Activated gamma-delta T cell (primary cell): Measurements from ENCODE around the gene TMEM121B.

ENCODE experiments used
- DNase-seq: peaks from one replicate; lab custom pipeline; 2025; lab: John Stamatoyannopoulos, UW

TMEM121B gene

DNA sequence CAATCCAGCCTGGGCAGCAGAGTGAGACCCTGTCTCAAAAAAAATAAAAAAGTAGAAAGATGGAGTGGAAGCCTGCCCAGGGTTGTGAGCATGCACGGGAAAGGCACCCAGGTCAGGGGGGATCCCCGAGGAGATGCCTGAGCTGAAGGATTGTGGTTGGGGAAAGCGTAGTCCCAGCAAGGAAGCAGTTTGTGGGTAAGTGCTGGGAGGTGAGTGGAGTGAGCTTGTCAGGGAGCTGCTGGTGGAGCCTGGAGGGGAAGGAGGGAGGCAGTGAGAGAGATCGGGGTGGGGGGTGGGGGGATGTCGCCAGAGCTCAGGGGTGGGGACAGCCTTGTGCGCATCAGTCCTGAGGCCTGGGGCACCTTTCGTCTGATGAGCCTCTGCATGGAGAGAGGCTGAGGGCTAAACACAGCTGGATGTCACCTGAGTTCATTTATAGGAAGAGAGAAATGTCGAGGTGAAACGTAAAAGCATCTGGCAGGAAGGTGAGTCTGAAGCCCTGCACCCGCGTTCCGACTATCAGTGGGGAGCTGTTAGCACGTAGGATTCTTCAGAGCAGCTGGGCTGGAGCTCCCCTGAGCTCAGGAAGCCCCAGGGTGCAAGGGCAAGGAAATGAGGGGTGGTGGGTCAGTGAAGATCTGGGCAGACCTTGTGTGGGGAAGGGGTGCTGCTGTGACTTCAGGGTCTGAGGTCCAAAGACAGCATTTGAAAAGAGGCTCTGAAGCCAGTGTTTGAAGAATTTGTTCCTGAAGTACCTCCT lies 10.2 kb downstream of the TMEM121B start:
- DNase-seq: no peak

- DNase-seq: no peak
These were observed 11.2 kb downstream of the TMEM121B start for GRCh38 chr22:17109976-17110375.

- no peak for DNase-seq
These were observed 11.9 kb downstream of the TMEM121B start for GRCh38 chr22:17109113-17109865.

DNA sequence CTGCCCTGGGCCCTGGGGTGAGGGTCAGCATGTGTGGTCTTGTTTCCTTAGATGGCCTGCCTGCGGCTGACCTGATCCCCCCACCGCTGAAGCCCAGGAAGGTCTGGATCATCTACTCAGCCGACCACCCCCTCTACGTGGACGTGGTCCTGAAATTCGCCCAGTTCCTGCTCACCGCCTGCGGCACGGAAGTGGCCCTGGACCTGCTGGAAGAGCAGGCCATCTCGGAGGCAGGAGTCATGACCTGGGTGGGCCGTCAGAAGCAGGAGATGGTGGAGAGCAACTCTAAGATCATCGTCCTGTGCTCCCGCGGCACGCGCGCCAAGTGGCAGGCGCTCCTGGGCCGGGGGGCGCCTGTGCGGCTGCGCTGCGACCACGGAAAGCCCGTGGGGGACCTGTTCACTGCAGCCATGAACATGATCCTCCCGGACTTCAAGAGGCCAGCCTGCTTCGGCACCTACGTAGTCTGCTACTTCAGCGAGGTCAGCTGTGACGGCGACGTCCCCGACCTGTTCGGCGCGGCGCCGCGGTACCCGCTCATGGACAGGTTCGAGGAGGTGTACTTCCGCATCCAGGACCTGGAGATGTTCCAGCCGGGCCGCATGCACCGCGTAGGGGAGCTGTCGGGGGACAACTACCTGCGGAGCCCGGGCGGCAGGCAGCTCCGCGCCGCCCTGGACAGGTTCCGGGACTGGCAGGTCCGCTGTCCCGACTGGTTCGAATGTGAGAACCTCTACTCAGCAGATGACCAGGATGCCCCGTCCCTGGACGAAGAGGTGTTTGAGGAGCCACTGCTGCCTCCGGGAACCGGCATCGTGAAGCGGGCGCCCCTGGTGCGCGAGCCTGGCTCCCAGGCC lies 12.7 kb downstream of the TMEM121B start:
- no peak for DNase-seq

DNA sequence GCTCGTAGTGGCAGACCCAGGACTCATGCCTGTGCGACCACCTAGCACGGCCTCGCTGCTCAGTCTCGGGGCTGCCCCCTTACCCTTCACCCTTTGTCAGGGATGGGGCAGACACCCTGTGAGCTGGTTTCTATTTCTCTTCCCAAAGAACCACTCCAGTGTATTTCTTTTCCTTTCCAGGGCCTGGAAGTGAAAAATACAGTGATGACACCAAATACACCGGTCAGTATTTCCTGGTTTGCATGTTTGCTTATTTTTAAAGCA lies 13.7 kb downstream of the TMEM121B start:
- no peak for DNase-seq

DNA sequence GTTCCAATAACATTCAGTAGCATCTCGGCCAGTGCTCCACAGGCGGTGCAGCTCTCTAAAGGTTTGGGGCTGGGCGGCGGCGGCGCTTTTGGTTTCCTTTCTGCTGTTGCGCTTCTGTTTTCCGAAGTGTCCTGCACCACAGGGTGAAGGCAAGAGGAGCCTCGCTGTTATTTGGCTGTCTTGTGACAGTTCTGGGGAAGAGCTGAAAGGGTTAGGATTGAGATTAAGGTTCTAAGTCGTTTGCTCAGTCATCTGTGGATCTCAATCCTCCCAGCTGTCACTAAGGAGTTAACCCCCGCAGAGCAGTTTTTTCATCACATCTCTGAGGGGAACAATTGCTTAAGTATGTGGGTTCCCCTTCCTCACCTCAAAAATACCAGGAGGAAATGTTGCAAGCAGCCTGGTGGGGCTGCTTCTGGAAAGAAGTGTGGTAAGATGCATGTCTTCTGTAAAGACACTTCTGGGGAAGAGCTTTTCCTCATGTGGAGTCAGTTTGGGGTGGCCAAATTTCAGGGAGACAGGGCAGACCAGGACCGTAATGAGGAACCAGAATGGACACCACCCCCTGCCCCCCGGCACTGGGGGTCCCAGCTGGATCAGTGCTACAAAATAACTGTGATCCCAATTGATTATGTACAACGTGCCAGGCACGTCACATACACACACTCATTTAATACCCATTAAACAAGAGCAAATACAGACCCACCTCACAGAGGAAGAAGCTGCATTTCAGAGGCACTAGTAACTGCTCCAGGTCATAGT lies 14.2 kb downstream of the TMEM121B start:
- DNase-seq: no peak

- DNase-seq: no peak
These were observed 14.9 kb downstream of the TMEM121B start for GRCh38 chr22:17106161-17106784.

GRCh38 chr22:17105143-17106129 lies 15.7 kb downstream of the TMEM121B start:
- no peak for DNase-seq

GRCh38 chr22:17104336-17104935 lies 16.7 kb downstream of the TMEM121B start:
- DNase-seq: no peak

DNA sequence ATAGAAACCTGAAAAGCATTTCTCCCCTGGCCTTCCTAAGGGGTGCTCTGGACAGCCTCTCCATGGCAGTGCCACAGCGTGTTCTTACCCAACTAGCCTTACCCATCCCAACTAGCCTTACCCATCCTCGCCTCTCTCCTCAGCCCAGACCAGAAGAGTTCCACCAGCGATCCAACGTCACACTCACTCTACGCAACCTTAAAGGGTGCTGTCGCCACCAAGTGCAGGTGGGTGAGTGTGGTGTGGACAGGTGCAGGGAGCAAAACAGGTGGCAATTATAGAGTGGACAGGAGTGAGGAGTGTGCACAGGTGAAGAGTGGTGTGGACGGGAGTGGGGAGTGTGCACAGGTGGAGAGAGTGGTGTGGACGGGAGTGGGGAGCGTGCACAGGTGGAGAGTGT lies 17.8 kb downstream of the TMEM121B start:
- no peak for DNase-seq

DNA sequence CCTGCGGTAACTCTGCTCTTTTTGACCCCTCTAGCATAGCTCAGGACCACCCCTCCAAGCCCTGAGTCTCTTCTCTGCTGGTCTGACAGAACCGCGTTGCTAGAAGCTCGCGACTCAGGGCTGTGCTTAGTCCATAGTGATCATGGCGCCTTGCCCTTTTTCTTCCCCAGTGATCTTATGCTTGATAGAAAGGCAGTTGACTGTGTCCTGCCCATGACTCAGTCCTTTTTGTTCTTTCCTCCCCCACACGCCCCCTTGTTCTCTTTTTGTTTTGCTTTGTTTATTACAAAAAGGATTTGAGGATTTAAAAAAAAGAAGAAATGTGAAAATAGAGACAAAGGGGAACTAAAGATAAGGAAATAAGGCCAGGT lies 18.9 kb downstream of the TMEM121B start:
- no peak for DNase-seq

DNA sequence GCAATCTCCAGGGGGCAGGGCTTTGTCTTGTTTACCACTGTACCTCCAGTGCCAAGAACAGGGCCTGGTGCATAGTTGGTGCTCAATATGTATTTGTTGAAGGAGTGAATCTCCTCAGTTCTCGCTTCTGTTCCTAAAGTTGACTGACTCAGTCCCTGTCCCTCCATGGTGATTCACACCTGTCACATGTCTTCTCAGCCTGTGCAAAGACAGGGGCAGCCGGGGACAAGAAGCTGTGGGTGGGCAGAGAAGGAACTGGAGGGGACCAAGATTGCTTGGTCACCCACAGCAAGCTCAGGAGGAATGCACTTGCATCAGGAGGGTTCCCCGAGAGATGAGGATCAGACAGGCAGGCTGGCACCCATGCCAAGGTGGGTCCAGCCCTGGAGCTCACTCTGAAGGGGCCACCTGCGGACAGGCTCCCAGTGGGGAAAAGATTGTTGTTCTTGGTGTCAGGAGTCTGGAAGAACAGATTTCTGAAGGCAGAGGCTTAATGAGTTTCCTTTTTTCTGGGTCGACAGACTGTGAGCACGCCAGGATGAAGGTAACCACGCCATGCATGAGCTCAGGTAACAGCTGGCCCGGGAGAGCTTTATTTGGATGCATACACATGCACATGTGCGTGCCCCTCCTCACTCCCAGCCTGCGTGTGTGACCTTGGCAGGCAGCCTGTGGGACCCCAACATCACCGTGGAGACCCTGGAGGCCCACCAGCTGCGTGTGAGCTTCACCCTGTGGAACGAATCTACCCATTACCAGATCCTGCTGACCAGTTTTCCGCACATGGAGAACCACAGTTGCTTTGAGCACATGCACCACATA lies 19.5 kb downstream of the TMEM121B start:
- no peak for DNase-seq

- DNase-seq: no peak
These were observed 20.5 kb downstream of the TMEM121B start for GRCh38 chr22:17100621-17101020.

DNA sequence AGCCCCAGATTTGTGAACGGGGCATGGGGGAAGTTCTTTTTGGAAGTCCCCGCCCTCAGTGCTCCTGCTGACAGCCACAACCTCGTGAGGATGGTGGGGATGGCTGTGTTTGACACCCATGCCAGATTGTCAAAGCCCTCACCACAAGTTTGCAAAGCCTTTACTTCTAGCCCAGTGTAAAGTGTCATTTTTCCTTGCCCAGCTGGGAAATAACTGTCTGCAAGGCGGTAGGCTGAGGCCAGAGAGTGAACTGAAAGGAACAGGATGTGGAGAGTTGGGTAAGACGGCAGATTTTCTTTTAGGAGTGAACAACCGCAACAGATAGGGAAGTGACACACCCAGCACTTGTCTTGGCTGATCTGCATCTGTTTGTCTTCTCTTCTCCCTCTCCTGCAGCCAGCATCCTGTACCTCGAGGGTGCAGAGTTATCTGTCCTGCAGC lies 22.8 kb downstream of the TMEM121B start:
- no peak for DNase-seq

DNA sequence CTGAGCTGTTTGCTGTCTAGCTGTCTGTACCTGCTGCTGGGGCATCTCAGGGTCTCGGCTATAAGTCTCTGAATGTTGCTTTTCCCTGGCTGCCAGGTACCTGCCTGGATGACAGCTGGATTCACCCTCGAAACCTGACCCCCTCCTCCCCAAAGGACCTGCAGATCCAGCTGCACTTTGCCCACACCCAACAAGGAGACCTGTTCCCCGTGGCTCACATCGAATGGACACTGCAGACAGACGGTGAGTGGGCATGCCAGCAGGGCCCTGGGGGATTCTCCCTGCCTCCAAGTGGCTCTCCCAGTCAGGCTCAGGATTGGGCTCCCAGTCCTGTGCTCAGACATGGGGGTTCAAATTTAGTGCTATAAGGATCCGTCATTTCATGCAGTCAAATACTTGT lies 23.5 kb downstream of the TMEM121B start:
- DNase-seq: no peak

- no peak for DNase-seq
These were observed 24.1 kb downstream of the TMEM121B start for GRCh38 chr22:17097062-17097461.

DNA sequence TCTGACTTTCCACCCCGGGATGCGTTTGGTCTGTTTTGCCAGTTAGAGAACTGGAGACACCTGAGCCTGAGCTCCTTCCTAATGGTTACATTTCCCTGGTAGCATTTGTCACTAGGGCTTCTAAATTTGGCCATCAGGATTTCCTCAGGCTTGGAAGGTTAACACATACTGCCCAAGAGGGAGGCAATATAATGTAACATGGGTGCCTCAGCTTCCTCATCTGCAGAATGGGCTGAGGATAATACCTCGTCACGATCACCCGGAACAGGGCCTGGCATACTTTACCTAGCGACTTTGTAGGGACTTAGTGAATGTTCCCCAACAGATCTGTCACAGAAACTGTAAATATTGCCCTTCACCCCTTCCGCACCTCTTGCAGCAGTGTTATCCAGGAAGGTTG lies 25.1 kb downstream of the TMEM121B start:
- DNase-seq: no peak

GRCh38 chr22:17095538-17095937 lies 25.6 kb downstream of the TMEM121B start:
- DNase-seq: no peak

DNA sequence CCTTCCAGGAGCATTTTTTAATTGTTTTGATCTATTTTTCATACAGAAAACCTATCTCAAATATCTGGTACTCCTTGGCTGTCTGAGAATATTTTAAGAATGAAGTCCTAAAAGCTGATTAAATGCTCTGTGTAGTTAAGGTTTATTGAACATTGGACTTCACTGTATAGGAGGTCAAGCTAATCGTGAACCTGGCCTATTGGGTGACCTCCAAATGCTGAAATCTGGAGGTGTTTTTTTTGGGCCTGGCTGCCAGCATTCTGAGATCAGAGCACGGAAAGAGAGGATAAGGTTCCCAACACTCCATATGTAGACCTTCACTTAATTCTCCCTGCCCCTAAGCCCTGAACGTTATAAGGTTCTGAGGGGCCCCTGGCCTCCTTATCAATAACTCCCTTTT lies 28.1 kb downstream of the TMEM121B start:
- no peak for DNase-seq
